HEK293 (cell line): ENCODE results near the gene C21orf58.
A peak's percentile ranks its signal among the peaks of the same experiment; 100 is the strongest.

Experiments used
- GFI1B ChIP-seq: fragments of 450-650 bp; formaldehyde crosslinking; IDR thresholded peaks from 2 replicates; pipeline ENCODE4 v1.5.1; 2016; ENCODE audit warnings: missing biosample characterization, missing genetic modification characterization
- GLI2 ChIP-seq: fragments of 450-650 bp; formaldehyde crosslinking; IDR thresholded peaks from 2 replicates; pipeline ENCODE4; 2017; ENCODE audit warnings: missing biosample characterization, missing genetic modification characterization, low read depth, borderline replicate concordance
- KLF16 ChIP-seq: fragments of 450-650 bp; formaldehyde crosslinking; IDR thresholded peaks from 2 replicates; pipeline ENCODE4 v1.5.1; 2017; ENCODE audit warnings: missing biosample characterization, missing genetic modification characterization
- MYNN ChIP-seq: fragments of 450-650 bp; formaldehyde crosslinking; IDR thresholded peaks from 2 replicates; pipeline ENCODE4 v1.5.1; 2016; ENCODE audit warnings: missing biosample characterization, missing genetic modification characterization, borderline replicate concordance
- TCF7L2 ChIP-seq: IDR thresholded peaks from 2 replicates; pipeline ENCODE4 v1.6.1; 2011; ENCODE audit warnings: low read depth, mild to moderate bottlenecking, inconsistent platforms, low read length, moderate library complexity, borderline replicate concordance
- YY1 ChIP-seq: fragments of 450-650 bp; formaldehyde crosslinking; IDR thresholded peaks from 2 replicates; pipeline ENCODE4 v1.5.1; 2018; ENCODE audit warnings: missing biosample characterization, missing genetic modification characterization
- ZBTB11 ChIP-seq: fragments of 450-650 bp; formaldehyde crosslinking; conservative IDR thresholded peaks from 2 replicates; pipeline ENCODE4 v1.5.1; 2016; ENCODE audit warnings: low read depth, missing biosample characterization, missing genetic modification characterization
- ZBTB21 ChIP-seq: fragments of 450-650 bp; formaldehyde crosslinking; IDR thresholded peaks from 2 replicates; pipeline ENCODE4 v1.5.1; 2017; ENCODE audit warnings: missing biosample characterization, missing genetic modification characterization
- ZFP3 ChIP-seq: fragments of 450-650 bp; formaldehyde crosslinking; IDR thresholded peaks from 2 replicates; pipeline ENCODE4 v1.5.1; 2016; ENCODE audit warnings: low read depth, missing biosample characterization, missing genetic modification characterization
- ZNF114 ChIP-seq: fragments of 450-650 bp; formaldehyde crosslinking; IDR thresholded peaks from 2 replicates; pipeline ENCODE4 v1.5.0; 2017; ENCODE audit warnings: missing biosample characterization, missing genetic modification characterization
- ZNF121 ChIP-seq: fragments of 450-650 bp; formaldehyde crosslinking; IDR thresholded peaks from 2 replicates; pipeline ENCODE4 v1.5.1; 2016; ENCODE audit warnings: missing biosample characterization, missing genetic modification characterization
- ZNF132 ChIP-seq: fragments of 450-650 bp; formaldehyde crosslinking; IDR thresholded peaks from 2 replicates; pipeline ENCODE4 v1.5.1; 2017; ENCODE audit warnings: missing biosample characterization, missing genetic modification characterization, borderline replicate concordance
- ZNF133 ChIP-seq: fragments of 450-650 bp; formaldehyde crosslinking; IDR thresholded peaks from 2 replicates; pipeline ENCODE4 v1.5.1; 2016; ENCODE audit warnings: missing biosample characterization, missing genetic modification characterization
- ZNF146 ChIP-seq: fragments of 450-650 bp; formaldehyde crosslinking; IDR thresholded peaks from 2 replicates; pipeline ENCODE4 v1.5.1; 2016; ENCODE audit warnings: missing biosample characterization, missing genetic modification characterization
- ZNF184 ChIP-seq: fragments of 450-650 bp; IDR thresholded peaks from 2 replicates; pipeline ENCODE4 v1.5.1; 2018; ENCODE audit warnings: missing biosample characterization, mild to moderate bottlenecking, missing genetic modification characterization
- ZNF239 ChIP-seq: fragments of 450-650 bp; formaldehyde crosslinking; IDR thresholded peaks from 2 replicates; pipeline ENCODE4 v1.5.1; 2016; ENCODE audit warnings: missing biosample characterization, missing genetic modification characterization
- ZNF266 ChIP-seq: fragments of 450-650 bp; formaldehyde crosslinking; IDR thresholded peaks from 2 replicates; pipeline ENCODE4 v1.5.1; 2016; ENCODE audit warnings: missing biosample characterization, missing genetic modification characterization, low read depth
- ZNF324 ChIP-seq: fragments of 450-650 bp; formaldehyde crosslinking; IDR thresholded peaks from 2 replicates; pipeline ENCODE4 v1.5.1; 2016; ENCODE audit warnings: missing biosample characterization, missing genetic modification characterization
- ZNF335 ChIP-seq: fragments of 450-650 bp; formaldehyde crosslinking; conservative IDR thresholded peaks from 2 replicates; pipeline ENCODE4 v1.5.1; 2016; ENCODE audit warnings: missing biosample characterization, missing genetic modification characterization
- ZNF391 ChIP-seq: fragments of 450-650 bp; formaldehyde crosslinking; IDR thresholded peaks from 2 replicates; pipeline ENCODE4 v1.5.1; 2016; ENCODE audit warnings: low read depth, missing biosample characterization, missing genetic modification characterization, borderline replicate concordance
- ZNF473 ChIP-seq: fragments of 450-650 bp; formaldehyde crosslinking; IDR thresholded peaks from 2 replicates; pipeline ENCODE4 v1.5.1; 2017; ENCODE audit warnings: missing biosample characterization, missing genetic modification characterization
- ZNF510 ChIP-seq: fragments of 450-650 bp; formaldehyde crosslinking; IDR thresholded peaks from 2 replicates; pipeline ENCODE4 v1.5.1; 2018; ENCODE audit warnings: mild to moderate bottlenecking, missing genetic modification characterization, missing biosample characterization; ENCODE audit not compliant: insufficient replicate concordance
- ZNF514 ChIP-seq: fragments of 450-650 bp; formaldehyde crosslinking; IDR thresholded peaks from 2 replicates; pipeline ENCODE4 v1.5.1; 2016; ENCODE audit warnings: missing biosample characterization, missing genetic modification characterization
- ZNF530 ChIP-seq: fragments of 450-650 bp; formaldehyde crosslinking; IDR thresholded peaks from 2 replicates; pipeline ENCODE4 v1.5.1; 2016; ENCODE audit warnings: low read depth, missing biosample characterization, missing genetic modification characterization
- ZNF623 ChIP-seq: fragments of 450-650 bp; formaldehyde crosslinking; IDR thresholded peaks from 2 replicates; pipeline ENCODE4 v1.5.1; 2016; ENCODE audit warnings: missing biosample characterization, missing genetic modification characterization
- ZNF624 ChIP-seq: fragments of 450-650 bp; formaldehyde crosslinking; IDR thresholded peaks from 2 replicates; pipeline ENCODE4 v1.5.1; 2017; ENCODE audit warnings: missing biosample characterization, missing genetic modification characterization
- ZNF658 ChIP-seq: fragments of 450-650 bp; formaldehyde crosslinking; IDR thresholded peaks from 2 replicates; pipeline ENCODE4; 2016; ENCODE audit warnings: missing biosample characterization, missing genetic modification characterization
- ZSCAN23 ChIP-seq: fragments of 450-650 bp; formaldehyde crosslinking; IDR thresholded peaks from 2 replicates; pipeline ENCODE4 v1.5.1; 2016; ENCODE audit warnings: missing biosample characterization, missing genetic modification characterization
- ZSCAN5A ChIP-seq: fragments of 450-650 bp; formaldehyde crosslinking; IDR thresholded peaks from 2 replicates; pipeline ENCODE4 v1.5.1; 2016; ENCODE audit warnings: missing biosample characterization, missing genetic modification characterization
- TF ChIP-seq, protein P1 (sequence below): fragments of 450-650 bp; formaldehyde crosslinking; IDR thresholded peaks from 2 replicates; pipeline ENCODE4 v1.5.1; 2016; ENCODE audit warnings: missing biosample characterization, missing genetic modification characterization
- TF ChIP-seq, protein P2 (sequence below): fragments of 450-650 bp; formaldehyde crosslinking; IDR thresholded peaks from 2 replicates; pipeline ENCODE4 v1.5.1; 2016; ENCODE audit warnings: missing biosample characterization, missing genetic modification characterization

C21orf58 gene

DNA sequence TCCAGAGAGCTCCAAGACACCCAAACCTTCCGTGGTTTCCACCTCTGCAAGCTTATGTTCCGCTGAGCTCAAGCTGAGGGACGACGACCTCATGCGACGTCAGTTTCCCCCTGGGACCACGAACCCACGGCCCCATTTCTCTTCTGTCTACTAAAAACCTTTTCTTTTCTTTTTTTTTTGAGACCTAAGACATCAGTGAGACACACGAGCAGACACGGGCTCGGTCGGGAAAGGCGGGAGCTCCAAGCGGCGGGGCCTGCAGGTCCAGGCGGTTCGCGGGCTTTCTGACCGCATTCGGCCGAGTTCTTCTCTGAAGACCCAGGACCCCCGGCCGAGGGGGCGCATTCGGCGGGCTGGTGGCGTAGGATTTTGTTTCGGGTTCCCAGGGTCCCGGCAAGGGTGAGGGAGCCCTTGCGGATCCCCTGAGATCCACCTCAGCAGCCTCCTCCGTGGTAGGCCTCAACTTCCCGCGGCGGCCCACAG is 402 bp downstream of the C21orf58 start (continued):
- TF ChIP-seq ZNF266: 0 out of 2 replicates have a peak, but pooled peaks have one; percentile 44
- peak; percentile 69; the same call in 1 of the 2 replicates for TF ChIP-seq ZNF624 (tag by site-specific recombination)
- no peak for TF ChIP-seq TCF7L2
- TF ChIP-seq ZNF473 (tag by site-specific recombination): no peak
- 0 out of 2 replicates have a peak, but pooled peaks have one; percentile 1 for TF ChIP-seq GFI1B
- peak; percentile 28 for TF ChIP-seq ZBTB11 (tag by site-specific recombination)
- 0 out of 2 replicates have a peak, but pooled peaks have one; percentile 18 for TF ChIP-seq ZNF623
- TF ChIP-seq MYNN (tag by site-specific recombination): no peak
- 0 out of 2 replicates have a peak, but pooled peaks have one; percentile 73 for TF ChIP-seq ZSCAN23 (tag by site-specific recombination)
- peak; percentile 77; the same call in 1 of the 2 replicates for TF ChIP-seq ZSCAN5A (tag by site-specific recombination)
- TF ChIP-seq ZNF391: peak; percentile 45; the same call in 1 of the 2 replicates
- no peak for TF ChIP-seq ZNF658 (tag by site-specific recombination)
- peak; percentile 45; the same call in 1 of the 2 replicates for TF ChIP-seq ZNF335 (tag by site-specific recombination)
- TF ChIP-seq ZNF184 (tag by site-specific recombination): peak; percentile 21; the same call in 1 of the 2 replicates
- 0 out of 2 replicates have a peak, but pooled peaks have one; percentile 18 for TF ChIP-seq ZNF121 (tag by site-specific recombination)
- TF ChIP-seq ZNF146 (tag by site-specific recombination): peak; percentile 68
- TF ChIP-seq ZNF239 (tag by site-specific recombination): 0 out of 2 replicates have a peak, but pooled peaks have one; percentile 15
- no peak for TF ChIP-seq GLI2 (tag by site-specific recombination)
- TF ChIP-seq, protein P1, sequence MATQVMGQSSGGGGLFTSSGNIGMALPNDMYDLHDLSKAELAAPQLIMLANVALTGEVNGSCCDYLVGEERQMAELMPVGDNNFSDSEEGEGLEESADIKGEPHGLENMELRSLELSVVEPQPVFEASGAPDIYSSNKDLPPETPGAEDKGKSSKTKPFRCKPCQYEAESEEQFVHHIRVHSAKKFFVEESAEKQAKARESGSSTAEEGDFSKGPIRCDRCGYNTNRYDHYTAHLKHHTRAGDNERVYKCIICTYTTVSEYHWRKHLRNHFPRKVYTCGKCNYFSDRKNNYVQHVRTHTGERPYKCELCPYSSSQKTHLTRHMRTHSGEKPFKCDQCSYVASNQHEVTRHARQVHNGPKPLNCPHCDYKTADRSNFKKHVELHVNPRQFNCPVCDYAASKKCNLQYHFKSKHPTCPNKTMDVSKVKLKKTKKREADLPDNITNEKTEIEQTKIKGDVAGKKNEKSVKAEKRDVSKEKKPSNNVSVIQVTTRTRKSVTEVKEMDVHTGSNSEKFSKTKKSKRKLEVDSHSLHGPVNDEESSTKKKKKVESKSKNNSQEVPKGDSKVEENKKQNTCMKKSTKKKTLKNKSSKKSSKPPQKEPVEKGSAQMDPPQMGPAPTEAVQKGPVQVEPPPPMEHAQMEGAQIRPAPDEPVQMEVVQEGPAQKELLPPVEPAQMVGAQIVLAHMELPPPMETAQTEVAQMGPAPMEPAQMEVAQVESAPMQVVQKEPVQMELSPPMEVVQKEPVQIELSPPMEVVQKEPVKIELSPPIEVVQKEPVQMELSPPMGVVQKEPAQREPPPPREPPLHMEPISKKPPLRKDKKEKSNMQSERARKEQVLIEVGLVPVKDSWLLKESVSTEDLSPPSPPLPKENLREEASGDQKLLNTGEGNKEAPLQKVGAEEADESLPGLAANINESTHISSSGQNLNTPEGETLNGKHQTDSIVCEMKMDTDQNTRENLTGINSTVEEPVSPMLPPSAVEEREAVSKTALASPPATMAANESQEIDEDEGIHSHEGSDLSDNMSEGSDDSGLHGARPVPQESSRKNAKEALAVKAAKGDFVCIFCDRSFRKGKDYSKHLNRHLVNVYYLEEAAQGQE (tag by site-specific recombination): peak; percentile 62
- no peak for TF ChIP-seq ZNF514
- TF ChIP-seq, protein P2, sequence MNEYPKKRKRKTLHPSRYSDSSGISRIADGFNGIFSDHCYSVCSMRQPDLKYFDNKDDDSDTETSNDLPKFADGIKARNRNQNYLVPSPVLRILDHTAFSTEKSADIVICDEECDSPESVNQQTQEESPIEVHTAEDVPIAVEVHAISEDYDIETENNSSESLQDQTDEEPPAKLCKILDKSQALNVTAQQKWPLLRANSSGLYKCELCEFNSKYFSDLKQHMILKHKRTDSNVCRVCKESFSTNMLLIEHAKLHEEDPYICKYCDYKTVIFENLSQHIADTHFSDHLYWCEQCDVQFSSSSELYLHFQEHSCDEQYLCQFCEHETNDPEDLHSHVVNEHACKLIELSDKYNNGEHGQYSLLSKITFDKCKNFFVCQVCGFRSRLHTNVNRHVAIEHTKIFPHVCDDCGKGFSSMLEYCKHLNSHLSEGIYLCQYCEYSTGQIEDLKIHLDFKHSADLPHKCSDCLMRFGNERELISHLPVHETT (tag by site-specific recombination): peak; percentile 75
- no peak for TF ChIP-seq ZNF530 (tag by site-specific recombination)
- no peak for TF ChIP-seq ZNF132 (tag by site-specific recombination)
- 0 out of 2 replicates have a peak, but pooled peaks have one; percentile 44 for TF ChIP-seq ZBTB21 (tag by site-specific recombination)
- TF ChIP-seq ZFP3 (tag by site-specific recombination): no peak
- TF ChIP-seq KLF16 (tag by site-specific recombination): peak; percentile 24
- no peak for TF ChIP-seq ZNF133
- TF ChIP-seq ZNF324 (tag by site-specific recombination): 0 out of 2 replicates have a peak, but pooled peaks have one; percentile 67
- TF ChIP-seq YY1: 0 out of 2 replicates have a peak, but pooled peaks have one; percentile 28
- TF ChIP-seq ZNF114 (tag by site-specific recombination): no peak
- no peak for TF ChIP-seq ZNF510 (tag by site-specific recombination)
